Activated CD4-positive, alpha-beta T cell treated with anti-CD3 and anti-CD28 coated beads, Interleukin-2, amount 50 U/mL, for 4 hours (primary cell): ENCODE results near the gene OGA.

Experiments
- DNase-seq, 2 experiments: peaks; one replicate each; pipeline ENCODE4 v3.0.0-alpha.2; 2020

OGA gene

GRCh38 chr10:101834341-101834740 lies 16.1 kb upstream of the OGA start:
- no peak for DNase-seq

GRCh38 chr10:101833466-101833865 lies 15.2 kb upstream of the OGA start:
- no peak for DNase-seq

- DNase-seq: no peak
These were observed 14.1 kb upstream of the OGA start for GRCh38 chr10:101832325-101832771.

- no peak for DNase-seq
These were observed 13.0 kb upstream of the OGA start for GRCh38 chr10:101831169-101831811.

- DNase-seq: peak; percentile 95 to 96
These were observed 12.3 kb upstream of the OGA start for GRCh38 chr10:101830322-101831168.

- peak; percentile 62 to 65 for DNase-seq
These were observed 11.5 kb upstream of the OGA start for GRCh38 chr10:101829561-101830315.

GRCh38 chr10:101828766-101829551 lies 10.7 kb upstream of the OGA start:
- DNase-seq: no peak

GRCh38 chr10:101827919-101828600 lies 9.8 kb upstream of the OGA start:
- DNase-seq: no peak

- DNase-seq: no peak
These were observed 8.7 kb upstream of the OGA start for GRCh38 chr10:101826852-101827434.

- DNase-seq: no peak
These were observed 6.5 kb upstream of the OGA start for GRCh38 chr10:101824736-101825135.

- peak; percentile 30 to 31 for DNase-seq
These were observed 809 bp upstream of the OGA start for GRCh38 chr10:101818872-101819633.

GRCh38 chr10:101817337-101818118 lies 716 bp downstream of the OGA start:
- DNase-seq: no peak

GRCh38 chr10:101816913-101817336 lies 1.3 kb downstream of the OGA start:
- DNase-seq: no peak

- DNase-seq: no peak
These were observed 1.9 kb downstream of the OGA start for GRCh38 chr10:101816376-101816775.

- no peak for DNase-seq
These were observed 3.7 kb downstream of the OGA start for GRCh38 chr10:101814466-101815071.

GRCh38 chr10:101812606-101813005 lies 5.6 kb downstream of the OGA start:
- DNase-seq: no peak

GRCh38 chr10:101807158-101807557 lies 11.1 kb downstream of the OGA start:
- no peak for DNase-seq

- DNase-seq: no peak
These were observed 14.7 kb downstream of the OGA start for GRCh38 chr10:101803511-101803910.

GRCh38 chr10:101797403-101798059 lies 20.7 kb downstream of the OGA start:
- DNase-seq: no peak
